Activated CD4-positive, alpha-beta T cell treated with anti-CD3 and anti-CD28 coated beads for 4 hours (primary cell): ENCODE results near the gene MFN1.

Experiments
- DNase-seq, 2 donors: peaks; one replicate each; pipeline ENCODE4 v3.0.0-alpha.2; 2020

MFN1 gene

DNA sequence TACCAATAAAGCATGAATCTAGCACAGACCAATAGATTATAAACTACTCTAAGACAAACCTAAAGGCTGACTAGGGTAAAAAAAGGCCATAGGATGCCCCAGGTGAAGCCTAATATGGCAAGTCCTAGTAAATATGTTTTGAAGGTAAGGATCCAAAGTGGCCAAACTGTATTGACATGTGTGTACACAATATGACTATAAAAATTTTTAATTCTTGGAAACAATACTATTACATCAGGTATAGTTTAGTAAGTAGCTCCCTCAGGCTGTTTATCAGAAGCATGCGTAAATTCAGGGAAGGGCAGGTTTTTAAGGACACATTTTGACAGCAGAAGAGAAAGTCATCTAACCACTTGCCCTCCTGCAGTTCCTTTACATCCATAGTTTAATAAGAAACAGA is 84.9 kb downstream of the MFN1 start:
- no peak for DNase-seq

DNA sequence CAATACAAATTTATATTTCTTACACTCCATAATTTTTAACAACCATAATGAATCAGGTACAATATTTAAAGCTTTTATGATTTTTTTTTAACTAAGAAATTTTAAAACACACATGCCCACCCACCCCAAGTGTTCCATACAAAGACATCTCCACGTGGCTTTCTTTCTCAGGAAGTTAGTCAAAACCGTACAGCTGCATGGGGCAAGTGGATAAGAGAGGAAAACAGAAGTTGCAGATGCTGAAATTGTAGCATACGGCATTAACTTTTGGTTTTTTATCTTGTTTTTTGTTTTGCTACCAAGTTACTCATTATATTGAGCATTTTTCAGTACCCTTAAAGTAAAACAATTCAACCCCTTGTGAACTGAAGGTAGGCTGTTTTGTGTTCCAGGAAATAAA is 89.0 kb downstream of the MFN1 start:
- no peak for DNase-seq

DNA sequence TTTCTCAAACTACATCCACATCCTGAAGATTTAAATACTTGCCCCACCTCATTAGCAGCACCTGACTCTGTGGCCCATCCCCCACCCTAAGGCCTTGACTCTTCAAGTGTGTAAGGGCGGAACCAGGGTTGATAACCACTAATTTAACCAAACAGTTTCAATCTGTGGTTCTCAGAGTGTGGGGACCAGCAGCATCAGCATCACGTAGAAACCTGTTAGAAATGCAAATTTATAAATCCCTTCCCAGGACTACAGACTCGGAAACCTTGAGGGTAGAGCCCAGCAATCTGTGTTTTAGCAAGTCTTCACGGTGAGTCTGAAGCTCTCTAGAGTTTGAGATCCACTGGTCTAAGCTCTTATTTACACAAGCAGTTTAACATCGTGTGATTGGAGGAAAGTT is 91.3 kb downstream of the MFN1 start:
- no peak for DNase-seq
